ENCODE data around the gene CTU2.
"Not testable (repeated sequence)": the region's sequence is repeated elsewhere in the genome, so short reads cannot be mapped to it uniquely, and the experiment has no call there.

Gene CTU2

DNA sequence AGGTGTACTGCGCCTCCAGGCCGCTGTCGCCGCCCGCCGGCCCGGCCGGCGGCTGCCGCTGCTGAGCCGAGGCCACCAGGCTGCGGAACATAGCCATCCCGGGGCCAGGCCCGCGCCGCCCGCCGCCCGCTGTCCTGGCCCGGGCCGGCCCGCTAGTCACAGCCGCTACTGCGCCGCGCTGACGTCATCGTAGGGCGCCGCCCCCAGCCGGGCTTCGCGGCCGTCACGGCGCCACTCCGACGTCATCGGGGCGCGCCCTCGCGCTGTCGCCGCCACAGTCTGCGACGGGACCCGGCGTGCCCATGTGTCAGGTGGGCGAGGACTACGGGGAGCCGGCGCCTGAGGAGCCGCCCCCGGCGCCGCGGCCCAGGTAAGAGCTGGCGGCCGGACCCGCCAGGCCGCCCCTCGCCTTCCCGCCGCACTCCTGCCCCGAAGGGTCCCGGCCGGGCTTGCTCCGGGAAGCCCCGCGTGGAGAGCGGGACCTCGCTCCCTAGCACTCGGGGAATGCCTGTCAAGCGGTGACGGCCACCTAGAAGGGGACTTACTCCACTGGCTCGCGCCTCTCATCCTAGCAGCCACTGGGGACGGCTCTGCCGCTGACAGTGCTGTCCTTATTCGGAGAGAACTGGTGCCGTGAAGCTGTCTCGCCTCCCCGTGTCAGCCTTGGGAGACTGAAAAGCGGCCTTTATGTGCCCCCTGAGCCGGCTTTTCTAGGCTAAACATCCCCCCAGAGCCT, at the start of gene CTU2, which contains the start of gene RNF166:
TSS of gene CTU2 (plus strand) at position 275 of the 736 bp plus-strand sequence. CDS start at position 303, 28 bp downstream.
TSS of gene RNF166 (minus strand) at position 180 of the 736 bp plus-strand sequence. CDS start at position 97, 83 bp downstream.
- peak; percentile 45 for DNase-seq (ENCODE audit: low read depth, low spot score)

DNA sequence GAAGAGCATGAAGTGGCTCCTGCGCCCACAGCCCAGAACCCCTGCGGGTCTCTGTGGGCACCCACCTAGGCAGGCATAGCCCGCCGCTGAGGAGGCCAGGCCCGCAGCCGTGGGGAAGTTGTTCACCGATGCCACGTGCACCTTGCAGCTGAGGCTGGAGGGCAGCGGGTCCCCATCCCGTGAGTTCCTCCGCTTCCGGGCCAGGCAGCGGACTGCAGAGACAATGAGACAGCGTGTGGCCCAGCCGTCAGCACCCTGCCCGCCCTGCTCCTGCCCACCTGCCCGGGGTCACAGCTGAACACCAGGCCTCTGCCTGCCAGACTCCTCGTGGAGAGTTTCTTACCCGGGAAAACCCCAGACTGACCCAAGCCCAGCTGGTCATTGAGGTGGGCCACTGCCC, 48.9 kb upstream of the CTU2 start:
- DNase-seq (ENCODE audit: low read depth, low spot score), result no peak

DNA sequence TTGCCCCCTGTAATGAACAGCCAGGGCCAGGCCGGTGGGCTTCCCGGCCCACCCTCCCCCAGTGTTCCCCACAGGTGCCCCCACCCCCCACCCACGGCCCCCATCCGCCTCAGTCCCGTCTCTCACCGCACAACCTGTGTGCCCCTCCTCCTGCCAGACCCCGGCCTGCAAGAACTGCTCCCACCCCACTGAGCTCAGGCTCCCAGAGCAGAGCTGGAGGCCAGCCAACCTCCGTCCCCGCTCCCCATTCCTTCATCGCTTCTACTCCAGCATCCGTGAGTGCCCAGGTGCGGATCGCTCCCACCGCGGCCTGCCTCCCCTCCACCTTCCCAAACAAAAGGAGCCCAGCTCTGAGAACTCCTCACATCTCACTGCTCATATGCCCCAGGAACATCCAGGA, 47.6 kb upstream of the CTU2 start:
- DNase-seq (ENCODE audit: low read depth, low spot score), result no peak

GRCh38 chr16:88659160-88659559, 47.1 kb upstream of the CTU2 start:
- no peak for DNase-seq (ENCODE audit: low read depth, low spot score)

GRCh38 chr16:88661468-88661867, 44.8 kb upstream of the CTU2 start:
- no peak for DNase-seq (ENCODE audit: low read depth, low spot score)

DNA sequence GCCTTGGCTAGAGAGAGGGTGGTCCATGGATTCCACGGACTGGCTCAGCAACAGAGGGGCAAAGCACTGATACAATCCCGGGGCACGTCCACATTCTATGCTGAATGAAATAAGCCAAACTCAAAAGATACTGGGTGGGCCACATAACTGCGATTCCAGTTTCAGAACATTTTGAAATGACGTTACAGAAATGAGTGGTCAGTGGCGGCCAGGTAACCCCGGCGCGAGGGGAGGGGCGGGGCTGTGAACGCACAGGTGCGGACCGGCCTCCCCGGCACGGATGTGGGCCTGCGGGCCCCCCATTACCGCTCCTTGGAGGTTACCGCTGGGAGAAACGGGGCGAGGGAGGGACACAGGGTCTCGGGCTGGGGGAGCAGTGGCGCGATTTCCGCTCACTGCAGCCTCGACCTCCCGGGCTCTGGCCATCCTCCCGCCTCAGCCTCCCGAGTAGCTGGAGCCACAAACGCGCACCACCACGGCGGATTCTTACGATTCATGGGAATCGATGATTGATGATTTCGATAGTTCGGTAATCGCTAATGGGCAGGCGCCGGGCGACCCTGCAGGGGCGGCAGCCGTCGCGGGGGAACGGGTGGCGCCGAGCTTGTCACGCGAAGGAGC, 44.0 kb upstream of the CTU2 start:
- no peak for DNase-seq (ENCODE audit: low read depth, low spot score)

- DNase-seq (ENCODE audit: low read depth, low spot score), result peak; percentile 92
Observed at GRCh38 chr16:88662843-88663606, 43.3 kb upstream of the CTU2 start, which contains the start of gene MVD. MVD (minus strand) TSS chr16:88663091; CDS start chr16:88663080, 11 bp downstream.

DNA sequence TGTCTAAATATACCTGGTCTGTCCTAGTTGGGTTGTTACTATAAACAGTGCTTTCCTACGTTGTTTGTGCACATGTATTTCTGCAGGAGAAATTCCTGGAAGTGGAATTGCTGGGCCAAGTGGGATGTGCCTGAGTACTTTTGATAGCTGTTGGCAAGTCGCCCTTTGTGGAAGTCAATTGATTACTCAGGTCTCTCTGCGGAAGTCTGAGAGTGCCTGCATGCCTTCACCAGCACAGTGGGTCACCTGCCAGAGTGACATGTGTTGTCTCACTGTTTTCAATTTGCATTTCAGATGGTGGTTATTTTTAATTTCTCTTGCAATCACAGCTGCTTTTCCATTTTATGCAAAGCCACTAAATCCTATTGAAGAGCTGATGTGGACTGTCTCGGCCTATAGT, 41.2 kb upstream of the CTU2 start:
- DNase-seq (ENCODE audit: low read depth, low spot score), result no peak

- no peak for DNase-seq (ENCODE audit: low read depth, low spot score)
Observed at GRCh38 chr16:88665570-88665969, 40.7 kb upstream of the CTU2 start.

- no peak for DNase-seq (ENCODE audit: low read depth, low spot score)
Observed at GRCh38 chr16:88667461-88667860, 38.8 kb upstream of the CTU2 start.

DNA sequence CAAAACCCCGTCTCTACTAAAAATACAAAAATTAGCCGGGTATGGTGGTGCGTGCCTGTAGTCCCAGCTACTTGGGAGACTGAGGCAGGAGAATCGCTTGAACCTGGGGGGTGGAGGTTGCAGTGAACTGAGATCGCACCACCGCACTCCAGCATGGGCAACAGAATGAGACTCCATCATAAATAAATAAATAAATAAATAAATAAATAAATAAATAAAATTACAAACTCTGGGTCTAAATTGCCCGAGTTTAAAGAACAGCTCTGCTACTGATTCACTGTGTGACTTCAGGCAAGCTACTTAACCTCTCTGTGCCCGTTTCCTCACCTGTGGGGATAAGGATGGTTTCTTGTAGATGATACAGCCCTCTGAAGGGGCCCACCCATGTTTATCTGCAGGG, 36.8 kb upstream of the CTU2 start:
- DNase-seq (ENCODE audit: low read depth, low spot score), result not testable (repeated sequence)

DNA sequence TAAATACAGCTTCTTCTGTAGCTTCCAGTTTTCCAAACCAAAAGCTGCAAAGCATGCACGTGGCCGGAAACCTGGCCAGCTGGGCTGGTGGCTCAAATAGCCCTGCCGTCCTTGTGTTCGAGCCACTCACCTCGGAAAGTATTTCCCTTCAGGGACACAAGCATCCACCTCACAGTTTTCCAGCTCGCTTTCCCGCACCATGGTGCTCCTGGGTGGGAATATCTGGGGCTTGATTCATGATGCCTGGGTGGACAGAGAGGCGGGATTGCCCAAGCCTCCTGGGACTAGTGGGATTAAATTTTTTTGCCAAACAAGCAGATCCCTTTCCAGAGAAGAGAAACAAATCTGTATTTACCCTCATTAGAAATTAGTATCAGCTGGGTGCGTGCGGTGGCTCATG, 36.3 kb upstream of the CTU2 start:
- DNase-seq (ENCODE audit: low read depth, low spot score), result no peak

GRCh38 chr16:88671806-88672205, 34.5 kb upstream of the CTU2 start:
- DNase-seq (ENCODE audit: low read depth, low spot score), result no peak

DNA sequence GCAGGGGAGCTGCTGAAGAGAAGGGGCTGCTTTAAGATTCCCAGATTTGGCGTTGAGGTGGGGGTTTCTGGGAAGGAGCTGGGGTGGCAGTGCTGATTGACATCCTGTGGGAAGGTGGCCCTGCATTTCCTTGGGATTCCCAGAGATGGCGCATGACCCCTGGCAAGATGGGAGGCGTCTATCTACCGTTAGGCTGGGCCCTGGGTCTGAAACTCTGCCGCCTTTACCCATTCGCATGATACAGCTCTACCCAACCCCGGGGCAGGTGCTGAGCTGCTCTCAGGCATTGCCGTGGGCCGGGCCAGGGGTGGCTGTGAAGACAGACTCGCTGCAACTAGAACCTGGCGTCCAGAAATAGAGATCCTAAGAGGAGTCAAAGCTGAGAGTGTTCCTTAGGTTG, 33.5 kb upstream of the CTU2 start:
- DNase-seq (ENCODE audit: low read depth, low spot score), result peak; percentile 50

DNA sequence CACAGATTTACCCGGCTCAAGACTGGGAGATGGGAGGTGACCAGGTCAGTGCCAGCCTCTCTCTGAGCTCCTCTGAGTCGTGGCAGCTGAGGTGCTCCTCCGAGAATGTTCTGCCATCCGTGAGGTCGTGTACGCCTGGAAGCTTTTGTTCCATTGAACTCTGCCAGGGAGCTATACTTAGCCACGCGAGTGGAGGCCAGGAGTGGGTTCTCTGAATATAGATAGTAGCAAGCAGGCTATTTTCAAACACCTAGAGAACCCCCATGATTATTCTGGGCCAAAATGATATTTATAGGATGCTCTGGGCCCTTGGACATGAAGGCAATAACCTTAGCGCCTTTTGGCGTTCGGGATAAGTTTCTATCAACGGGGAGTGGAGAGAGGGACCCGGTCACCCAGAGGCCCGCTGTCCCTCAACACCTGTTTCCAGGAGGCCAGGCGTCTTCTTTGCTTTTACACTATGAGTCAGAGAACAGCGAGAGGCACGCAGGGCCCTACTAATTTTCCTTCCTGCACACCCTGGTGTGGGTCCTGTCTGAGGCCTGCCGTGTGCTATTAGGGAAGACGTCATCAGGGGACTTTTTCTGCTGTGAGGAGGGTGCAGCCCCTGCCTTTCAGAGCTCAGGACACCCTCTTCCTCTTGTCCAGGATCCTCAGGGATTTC, 32.5 kb upstream of the CTU2 start:
- no peak for DNase-seq (ENCODE audit: low read depth, low spot score)

GRCh38 chr16:88676502-88677242, 29.6 kb upstream of the CTU2 start:
- DNase-seq (ENCODE audit: low read depth, low spot score), result no peak

DNA sequence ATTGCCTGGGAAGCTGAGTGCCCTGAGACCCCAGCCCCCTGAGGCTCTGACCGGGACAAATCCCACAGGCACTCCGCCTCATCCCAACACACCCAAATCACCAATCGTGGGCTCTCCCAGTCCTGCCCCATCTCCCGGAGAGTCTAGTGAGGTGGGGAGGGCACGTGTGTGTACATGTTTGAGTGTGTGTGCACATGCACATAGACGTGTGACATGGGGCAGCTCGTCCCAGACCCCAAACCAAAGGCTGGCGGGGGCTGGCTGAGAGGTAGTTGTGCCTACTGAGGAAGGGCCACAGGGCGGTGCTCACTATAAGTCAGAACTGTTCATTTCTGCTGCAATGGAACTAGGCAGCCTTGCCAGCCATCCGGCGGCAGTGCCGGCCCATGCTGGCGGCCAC, 28.6 kb upstream of the CTU2 start:
- no peak for DNase-seq (ENCODE audit: low read depth, low spot score)

GRCh38 chr16:88678224-88678979, 27.9 kb upstream of the CTU2 start:
- no peak for DNase-seq (ENCODE audit: low read depth, low spot score)

- DNase-seq (ENCODE audit: low read depth, low spot score), result no peak
Observed at GRCh38 chr16:88680554-88681083, 25.7 kb upstream of the CTU2 start.

DNA sequence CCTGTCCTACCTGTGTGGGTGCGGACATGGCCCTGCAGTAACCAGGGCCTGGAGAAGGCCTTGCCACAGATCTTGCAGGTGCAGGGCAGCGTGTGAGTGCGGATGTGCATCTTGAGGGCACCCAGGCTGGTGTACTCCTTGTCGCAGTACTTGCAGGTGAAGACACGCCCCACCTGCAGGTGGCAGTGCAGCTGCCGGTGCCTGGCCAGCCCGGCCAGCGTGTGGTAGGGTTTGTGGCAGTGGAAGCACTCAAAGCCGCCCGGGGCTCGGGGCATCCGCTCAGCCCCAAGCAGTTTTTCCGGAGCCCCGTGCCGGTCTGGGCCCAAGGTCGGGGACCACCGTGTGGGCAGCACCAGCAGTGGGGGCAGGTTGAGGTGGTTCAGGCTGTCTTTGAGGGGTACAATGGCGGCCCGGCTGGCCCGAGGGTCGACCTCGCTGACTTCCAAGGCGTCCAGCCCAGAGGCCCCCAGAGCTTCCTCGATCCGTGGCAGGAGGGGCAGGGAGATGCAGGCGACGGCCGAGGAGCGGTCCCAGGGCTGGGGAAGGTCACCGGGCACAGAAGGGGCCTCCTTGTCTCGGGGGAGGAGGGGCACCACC, 25.1 kb upstream of the CTU2 start:
- peak; percentile 40 for DNase-seq (ENCODE audit: low read depth, low spot score)

All from iPS DF 19.7 (cell line).